HL-60 (cell line): Measurements from ENCODE around the gene ZC3H10.

Source experiments
- CTCF ChIP-seq: IDR thresholded peaks from one replicate; pipeline ENCODE4 v1.5.1; 2011; ENCODE audit warnings: low read length, control low read depth, inconsistent platforms; ENCODE audit not compliant: insufficient read depth
- TF ChIP-seq, protein P1 (sequence below): IDR thresholded peaks from 2 replicates; pipeline ENCODE4 v1.6.1; 2012; ENCODE audit warnings: low read depth; ENCODE audit not compliant: insufficient replicate concordance

DNA sequence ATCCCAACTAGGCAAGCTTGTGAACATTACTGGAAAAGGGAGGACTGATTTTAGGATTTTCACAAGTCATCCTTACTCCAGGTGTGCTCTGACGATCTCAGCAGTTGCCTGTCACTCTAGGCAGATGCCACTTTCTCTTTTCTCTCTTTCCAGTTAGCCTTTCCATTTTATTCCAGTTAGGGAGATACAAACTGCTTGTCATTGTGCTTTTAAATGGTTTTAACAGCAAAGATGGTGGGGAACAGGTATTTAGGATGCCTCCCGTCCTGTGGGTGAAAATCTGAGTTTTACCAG lies 12.5 kb upstream of the ZC3H10 start:
- TF ChIP-seq CTCF: no peak
- TF ChIP-seq, protein P1, sequence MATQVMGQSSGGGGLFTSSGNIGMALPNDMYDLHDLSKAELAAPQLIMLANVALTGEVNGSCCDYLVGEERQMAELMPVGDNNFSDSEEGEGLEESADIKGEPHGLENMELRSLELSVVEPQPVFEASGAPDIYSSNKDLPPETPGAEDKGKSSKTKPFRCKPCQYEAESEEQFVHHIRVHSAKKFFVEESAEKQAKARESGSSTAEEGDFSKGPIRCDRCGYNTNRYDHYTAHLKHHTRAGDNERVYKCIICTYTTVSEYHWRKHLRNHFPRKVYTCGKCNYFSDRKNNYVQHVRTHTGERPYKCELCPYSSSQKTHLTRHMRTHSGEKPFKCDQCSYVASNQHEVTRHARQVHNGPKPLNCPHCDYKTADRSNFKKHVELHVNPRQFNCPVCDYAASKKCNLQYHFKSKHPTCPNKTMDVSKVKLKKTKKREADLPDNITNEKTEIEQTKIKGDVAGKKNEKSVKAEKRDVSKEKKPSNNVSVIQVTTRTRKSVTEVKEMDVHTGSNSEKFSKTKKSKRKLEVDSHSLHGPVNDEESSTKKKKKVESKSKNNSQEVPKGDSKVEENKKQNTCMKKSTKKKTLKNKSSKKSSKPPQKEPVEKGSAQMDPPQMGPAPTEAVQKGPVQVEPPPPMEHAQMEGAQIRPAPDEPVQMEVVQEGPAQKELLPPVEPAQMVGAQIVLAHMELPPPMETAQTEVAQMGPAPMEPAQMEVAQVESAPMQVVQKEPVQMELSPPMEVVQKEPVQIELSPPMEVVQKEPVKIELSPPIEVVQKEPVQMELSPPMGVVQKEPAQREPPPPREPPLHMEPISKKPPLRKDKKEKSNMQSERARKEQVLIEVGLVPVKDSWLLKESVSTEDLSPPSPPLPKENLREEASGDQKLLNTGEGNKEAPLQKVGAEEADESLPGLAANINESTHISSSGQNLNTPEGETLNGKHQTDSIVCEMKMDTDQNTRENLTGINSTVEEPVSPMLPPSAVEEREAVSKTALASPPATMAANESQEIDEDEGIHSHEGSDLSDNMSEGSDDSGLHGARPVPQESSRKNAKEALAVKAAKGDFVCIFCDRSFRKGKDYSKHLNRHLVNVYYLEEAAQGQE: no peak
